AG08395 (cell line): ENCODE data around the gene PEX3.
"Not testable (repeated sequence)": the region's sequence is repeated elsewhere in the genome, so short reads cannot be mapped to it uniquely, and the experiment has no call there.

ENCODE experiments used
- DNase-seq: peaks from one replicate; pipeline ENCODE4 v3.0.0; 2012; ENCODE audit warnings: mixed read lengths, low spot score

PEX3 gene

DNA sequence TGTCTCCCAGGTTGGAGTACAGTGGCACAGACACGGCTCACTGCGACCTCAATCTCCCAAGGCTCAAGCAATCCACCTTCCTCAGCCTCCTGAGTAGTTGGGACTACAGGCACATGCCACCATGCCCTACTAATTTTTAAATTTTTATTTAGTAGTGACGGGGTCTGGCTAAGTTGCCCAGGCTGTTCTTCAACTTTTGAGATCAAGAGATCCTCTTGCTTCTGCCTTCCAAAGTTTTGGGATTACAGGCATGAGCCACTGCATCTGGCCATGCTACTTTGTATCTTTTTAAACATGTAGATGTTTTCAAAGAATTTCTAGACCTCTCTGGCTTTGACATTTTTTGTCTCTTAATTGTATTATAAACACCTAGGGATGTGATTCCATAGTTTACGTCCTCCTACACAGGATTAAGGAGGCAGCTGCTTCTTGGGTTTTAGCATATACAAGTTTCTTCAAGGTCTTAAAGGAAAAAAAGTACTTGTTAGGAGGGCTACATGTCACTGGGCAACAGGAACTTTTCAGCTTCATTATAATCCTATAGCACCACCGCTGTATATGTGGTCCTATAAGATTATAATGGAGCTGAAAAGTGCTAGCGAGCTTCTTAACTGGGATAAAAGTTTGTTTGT, 1.4 kb upstream of the PEX3 start:
- DNase-seq, result no peak

DNA sequence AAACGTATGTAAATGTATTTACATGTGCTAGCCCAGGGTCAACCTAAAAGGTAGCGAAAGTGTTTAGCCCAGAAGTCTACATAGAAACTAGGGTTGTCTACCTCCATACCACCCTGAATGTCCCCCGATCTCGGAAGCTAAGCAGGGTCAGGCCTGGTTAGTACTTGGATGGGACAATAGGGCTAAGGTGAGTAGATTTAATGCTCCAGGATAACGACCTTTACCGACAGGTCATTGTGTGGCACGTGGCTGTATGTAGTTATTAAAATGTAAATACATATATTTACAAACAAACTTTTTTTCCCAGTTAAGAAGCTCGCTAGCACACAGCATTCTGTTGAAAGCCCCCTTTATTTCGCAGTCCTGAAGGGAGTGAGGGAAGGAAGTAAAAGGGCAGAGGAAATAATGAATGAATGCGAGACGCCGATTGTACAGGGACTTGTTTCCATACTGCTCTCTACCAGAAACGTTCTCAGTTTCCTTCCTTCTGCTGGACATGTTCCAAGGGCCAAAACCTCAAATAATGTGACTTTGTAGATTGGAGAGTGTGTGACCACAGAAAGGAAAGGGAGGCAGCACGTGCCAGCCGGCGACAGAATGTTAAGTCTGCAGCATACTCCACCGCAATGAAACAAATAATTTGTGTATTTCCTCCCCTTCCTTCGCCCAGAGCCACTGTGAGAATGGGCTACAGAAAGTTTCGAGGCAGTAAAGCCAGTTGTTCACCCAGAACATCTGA, 722 bp upstream of the PEX3 start:
- peak; percentile 9 for DNase-seq

DNA sequence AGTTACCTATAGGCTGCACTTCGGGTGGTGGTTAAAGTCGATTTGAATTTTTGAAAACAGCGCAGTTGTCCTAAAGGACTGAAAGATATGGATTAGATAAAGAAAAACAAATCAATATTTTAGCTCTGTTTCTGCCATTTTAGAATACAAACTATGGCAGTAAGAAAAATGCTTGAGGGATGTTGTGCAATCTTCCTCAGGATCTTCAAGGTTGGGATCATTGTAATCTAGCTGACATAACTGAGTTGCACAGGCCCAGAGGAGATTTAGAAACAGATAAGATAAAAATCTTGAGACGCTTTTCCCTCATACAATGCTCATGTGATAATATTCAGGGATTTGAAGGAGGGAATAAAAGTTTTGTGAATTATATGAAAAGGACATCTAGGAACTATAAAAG, 926 bp downstream of the PEX3 start:
- DNase-seq, result peak; percentile 2

DNA sequence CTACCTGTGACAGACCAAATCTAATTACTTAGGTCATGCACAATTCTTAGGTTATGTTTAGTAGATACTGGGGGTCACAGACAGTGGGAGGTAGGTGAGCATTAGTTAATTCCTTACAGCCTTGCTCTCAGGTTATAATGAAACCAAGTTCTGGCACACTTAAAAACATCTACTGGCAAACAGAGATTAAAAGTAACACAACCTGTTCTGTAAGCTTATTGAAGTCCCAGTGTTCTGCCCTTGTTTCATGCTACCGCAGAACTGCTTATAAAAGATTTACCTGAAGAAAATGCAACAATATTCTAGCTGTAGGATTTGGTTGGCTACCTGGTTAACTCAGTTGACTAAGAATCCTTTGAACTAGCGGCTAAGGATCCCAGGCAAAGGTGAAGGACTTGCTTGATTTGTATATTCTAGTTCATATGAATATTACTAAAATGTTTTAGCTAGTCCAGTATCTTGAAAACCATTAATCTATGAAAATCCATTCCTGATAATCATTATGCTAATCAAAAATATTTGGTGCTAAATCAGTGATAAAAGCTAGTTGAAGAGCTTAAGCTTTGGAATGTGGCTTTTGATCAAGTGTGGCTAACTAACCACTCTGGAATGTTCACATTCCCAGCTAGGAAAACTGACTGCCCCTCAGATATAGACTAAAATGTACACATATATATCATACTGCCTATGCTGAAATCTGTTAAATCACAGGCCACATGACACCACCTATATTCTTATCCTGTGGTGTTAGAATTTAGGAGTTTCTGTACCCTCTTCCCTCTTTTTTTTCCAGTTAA, 7.2 kb downstream of the PEX3 start:
- peak; percentile 12 for DNase-seq

DNA sequence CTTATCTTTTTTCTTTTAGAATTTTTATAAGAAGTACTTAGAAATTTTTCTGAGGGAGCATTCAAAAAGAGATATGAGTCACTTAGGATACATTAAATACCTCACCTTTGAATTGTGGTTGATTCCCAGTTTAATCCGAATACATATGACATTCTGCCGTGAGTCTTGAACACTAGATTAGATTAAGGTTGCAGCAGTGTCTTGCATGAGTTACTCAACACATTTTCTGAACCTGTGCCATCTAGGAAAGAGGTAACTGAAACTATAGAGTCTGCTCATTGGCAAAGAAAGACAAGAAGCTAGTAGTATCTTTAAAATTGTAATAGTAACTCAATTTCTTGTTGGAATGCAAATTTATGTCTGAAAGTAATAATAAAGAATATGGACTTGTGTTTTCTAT, 14.9 kb downstream of the PEX3 start:
- no peak for DNase-seq

DNA sequence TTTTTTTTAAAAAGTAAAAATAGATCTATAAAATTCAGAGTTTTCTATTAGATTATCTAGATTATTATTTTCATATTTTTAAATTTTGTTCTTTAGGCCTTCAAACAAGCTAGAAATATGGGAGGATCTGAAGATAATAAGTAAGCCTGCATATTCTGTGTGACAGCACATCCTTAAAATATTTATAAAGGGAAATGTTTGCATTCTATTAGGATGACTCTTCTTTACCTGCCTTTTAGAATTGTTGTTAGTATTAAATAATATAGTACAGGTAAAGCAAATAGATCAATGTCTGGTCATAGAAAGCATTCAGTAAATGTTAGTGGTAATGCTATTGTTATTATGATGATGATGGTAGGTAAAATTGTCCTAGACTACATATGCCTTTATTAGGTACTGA, 17.4 kb downstream of the PEX3 start:
- no peak for DNase-seq

DNA sequence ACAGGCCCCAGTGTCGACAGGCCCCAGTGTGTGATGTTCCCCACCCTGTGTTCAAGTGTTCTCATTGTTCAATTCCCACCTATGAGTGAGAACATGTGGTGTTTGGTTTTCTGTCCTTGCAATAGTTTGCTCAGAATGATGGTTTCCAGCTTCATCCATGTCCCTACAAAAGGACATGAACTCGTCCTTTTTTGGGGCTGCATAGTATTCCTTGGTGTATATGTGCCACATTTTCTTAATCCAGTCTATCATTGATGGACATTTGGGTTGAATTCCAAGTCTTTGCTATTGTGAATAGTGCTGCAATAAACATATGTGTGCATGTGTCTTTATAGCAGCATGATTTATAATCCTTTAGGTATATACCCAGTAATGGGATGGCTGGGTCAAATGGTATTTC, 18.2 kb downstream of the PEX3 start:
- DNase-seq, result not testable (repeated sequence)

DNA sequence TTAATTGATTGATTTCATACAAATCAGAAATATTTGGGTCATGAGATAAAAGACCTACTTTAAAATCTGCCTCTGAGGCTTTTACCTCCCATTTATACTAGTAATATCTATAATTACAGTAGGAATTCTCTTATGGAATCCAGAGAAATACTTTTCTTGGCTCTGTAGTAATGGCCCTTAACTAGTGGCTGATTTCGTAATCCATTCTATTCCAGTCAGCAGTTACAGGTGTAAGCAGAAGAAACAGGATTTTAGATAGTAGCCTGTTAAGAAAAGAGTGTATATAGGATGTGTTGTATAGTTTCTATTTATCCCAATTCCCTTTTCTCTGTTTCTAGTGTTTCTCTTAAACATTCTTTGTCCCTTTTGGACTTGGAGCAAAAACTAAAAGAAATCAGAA, 21.2 kb downstream of the PEX3 start:
- DNase-seq, result no peak

DNA sequence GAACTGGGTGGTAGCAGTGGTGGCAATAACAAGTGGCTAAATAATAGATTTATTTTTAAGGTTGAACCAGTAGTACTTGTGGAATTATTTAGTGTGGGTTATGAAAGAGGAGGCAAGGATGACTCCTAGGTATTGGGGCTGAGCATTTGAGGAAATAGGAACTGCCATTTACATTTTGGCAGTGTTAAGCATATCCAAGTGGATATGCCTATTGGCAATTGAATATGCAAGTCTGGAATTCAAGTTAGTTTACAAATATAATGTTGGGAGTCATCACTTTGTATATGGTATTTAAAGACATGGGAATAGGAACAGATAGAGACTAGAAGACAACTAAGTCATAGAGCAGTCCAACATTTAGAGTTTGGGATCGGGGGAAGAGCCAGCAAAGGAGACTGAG, 25.9 kb downstream of the PEX3 start:
- no peak for DNase-seq

DNA sequence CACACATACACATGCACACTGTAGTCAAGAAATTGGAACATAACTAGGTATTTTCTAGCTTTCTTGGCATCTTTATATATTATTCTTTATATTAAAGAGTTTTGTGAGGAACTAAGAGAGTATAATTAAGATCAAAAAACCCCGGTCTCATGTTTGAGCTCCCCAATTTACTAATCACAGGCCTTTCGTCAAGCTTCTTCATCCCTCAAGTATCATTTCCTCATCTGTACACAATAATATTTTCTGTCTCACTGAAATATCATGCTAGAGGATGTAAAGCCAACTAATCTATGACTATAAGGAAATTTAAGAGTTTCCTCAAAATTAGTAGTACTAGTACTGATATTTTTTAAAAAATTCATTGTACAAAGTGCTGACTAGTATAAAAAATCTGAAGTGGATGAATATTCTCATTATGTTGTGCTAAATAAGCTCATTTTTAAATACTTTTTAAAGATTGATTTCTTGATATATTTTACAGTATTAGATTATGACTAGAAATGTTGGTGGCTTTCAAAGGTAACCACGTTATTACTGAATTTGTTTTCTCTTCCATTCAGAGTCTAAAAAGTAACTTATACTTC, 28.0 kb downstream of the PEX3 start:
- no peak for DNase-seq

DNA sequence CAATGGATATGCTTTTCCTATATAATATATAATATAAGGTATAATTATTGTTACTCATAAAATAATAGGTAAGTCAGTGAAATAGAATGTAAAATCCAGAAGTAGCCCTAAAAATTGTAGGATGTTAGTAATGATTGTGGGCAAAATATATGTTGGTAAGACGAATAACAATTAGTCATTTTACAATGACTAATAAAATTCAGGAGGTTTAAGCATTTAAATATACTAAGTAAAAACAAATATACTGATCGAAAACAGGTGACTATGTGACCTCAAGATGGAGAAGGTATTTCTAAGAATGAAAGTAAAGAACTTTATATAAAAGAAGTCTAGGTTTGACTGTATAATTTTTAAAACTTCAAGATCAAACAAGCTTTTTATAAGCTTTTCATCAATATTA, 32.0 kb downstream of the PEX3 start:
- DNase-seq, result no peak

DNA sequence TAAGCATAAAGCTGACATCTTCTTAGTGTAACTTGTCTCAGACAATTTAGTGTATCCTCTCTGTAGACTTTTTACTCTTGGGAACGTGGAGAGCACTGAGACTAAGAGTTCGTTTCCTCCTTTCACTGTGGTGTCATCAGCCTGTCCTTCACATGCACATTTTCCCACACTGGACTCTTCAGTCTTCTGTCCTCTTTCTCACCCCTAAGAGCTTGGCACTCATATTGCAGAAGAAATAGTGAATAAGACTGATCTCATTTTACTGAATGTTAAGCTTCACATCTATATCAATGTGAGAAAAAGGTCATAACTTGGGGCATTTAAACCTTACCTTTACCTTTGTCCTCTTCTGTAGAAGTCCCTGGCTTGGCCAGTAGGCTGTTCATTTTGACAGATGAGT, 35.4 kb downstream of the PEX3 start:
- no peak for DNase-seq

DNA sequence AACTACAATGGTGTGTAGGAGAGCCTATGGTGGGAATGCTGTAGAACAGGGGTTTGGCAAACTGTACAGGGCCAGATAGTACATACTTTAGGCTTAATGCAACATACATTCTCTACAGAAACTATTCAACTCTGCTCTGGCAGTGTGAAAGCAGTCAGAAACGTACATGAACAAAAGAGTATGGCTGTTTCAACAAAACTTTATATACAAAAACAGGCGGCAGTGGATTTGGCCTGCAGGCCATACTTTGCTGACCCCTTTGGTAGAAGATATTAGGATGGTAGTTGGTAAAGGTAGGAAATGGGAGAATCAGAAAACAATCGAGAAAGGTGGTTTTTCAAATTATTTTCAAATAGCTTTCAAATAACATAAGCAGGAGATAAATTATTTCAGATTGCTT, 36.1 kb downstream of the PEX3 start:
- DNase-seq, result no peak

DNA sequence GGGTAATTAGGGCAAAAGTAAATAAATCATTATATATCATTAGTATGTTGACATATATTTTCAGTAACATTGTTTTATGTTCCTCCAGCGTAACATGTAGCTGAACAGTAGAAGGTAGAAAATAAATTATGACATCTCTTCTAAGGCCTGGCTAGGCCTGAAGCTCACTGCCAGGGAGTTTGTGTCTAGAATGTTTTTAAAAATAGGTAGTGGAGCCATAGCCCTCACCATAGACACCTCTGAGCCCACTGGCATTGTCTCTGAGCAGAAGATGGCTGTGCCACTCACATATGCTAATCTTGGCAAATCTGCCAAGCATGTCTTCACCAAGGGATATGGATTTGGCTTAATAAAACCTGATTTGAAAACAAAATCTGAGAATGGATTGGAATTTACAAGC, 39.6 kb downstream of the PEX3 start:
- no peak for DNase-seq

DNA sequence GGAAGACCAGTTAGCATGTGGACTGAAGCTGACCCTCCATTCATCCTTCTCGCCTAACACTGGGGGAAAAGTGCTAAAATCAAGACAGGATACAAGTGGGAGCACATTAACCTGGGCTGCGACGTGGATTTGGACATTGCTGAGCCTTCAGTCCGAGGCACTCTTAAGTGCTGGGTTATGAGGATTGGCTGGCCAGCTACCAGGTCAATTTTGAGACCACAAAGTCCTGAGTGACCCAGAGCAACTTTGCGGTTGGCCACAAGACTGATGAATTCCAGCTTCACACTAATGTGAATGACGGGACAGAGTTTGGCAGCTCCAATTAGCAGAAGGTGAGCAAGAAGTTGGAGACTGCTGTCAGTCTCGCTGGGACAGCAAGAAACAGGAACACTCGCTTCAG, 40.2 kb downstream of the PEX3 start:
- DNase-seq, result no peak

DNA sequence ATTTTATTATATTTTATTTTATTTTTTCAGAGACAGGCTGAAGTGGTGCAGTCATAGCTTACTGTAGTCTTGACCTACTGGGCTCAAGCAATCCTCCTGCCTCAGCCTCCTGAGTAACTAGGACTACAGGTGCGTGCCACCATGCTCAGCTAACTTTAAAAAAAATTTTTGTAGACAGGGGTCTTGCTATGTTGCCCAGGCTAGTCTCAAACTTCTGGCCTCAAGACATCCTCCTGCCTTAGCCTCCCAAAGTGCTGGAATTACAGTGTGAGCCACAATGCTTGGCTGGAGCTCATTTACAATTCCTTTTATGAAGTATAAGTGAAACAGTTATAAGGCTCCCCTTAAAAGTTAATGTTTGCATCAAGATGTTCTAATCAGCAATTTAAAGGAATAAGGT, 46.4 kb downstream of the PEX3 start:
- no peak for DNase-seq

DNA sequence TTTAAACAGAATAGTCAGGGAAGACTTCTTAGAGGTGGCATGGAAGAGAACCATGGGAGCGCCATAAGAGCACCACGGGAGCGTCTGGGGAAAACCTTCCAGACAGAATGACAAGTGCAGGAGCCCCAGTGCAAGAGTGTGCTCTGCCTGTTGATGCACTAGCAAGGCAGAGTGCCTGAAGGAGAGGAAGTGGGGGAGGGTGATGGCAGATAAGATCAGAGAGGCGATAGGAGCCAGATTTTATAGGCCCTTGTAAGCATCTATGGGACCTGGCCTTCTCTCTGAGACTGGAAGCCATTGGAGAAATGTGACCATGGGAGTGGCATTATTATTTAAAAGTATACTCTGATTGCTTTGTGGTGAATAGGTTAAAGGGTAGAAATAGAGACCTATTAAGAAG, 47.8 kb downstream of the PEX3 start:
- DNase-seq, result no peak

DNA sequence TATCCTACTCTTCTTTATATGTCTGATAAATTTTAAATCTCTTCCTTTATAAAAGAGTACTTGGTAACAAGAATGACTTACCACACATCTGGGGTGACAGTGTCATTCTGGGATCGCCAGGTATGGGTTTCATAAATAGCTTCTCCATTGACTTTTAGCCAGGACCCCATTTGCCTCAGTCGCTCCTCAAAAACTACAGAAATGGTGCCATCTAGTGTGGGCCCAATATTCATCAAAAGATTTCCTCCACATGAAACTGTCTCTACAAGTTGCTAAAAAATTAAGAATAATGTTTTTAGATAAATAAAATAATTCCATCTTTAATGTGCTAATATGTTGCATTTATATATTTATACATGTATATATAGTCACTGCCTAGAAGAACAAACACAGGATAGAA, 51.2 kb downstream of the PEX3 start:
- no peak for DNase-seq

DNA sequence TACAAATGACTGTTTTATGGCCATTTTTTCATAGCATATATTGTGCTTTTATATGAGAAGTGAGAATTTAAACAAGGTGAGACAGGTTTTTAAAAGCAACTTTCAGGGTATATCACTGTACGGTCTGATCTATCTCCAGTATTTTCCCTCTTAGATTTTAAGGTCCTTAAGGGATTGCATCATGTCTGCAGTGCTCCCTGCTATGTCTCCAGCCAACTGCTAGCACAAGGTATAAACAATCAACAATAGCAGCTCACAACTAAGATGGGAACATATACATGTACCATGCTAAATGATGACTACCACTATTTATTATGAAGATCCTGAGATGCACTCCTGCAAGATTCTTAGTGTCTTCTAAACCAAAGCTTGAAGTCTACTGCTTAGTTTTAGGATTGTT, 53.8 kb downstream of the PEX3 start:
- DNase-seq, result no peak

DNA sequence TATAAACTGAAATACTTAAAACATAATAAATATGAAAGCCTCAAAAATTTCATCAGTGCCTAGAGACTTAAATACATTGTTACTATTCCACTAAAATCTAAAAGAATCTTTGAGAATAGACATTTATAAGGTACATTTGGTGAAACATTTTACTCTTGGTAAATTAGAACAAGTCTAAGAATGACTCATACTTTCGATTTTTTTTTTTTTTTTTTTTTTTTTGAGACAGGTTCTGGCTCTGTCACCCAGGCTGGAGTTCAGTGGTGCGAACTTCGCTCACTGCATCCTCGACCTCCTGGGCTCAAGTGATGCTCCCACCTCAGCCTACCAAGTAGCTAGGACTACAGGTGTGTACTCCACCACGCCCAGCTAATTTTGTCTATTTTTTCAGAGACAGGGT, 54.5 kb downstream of the PEX3 start:
- DNase-seq, result no peak

DNA sequence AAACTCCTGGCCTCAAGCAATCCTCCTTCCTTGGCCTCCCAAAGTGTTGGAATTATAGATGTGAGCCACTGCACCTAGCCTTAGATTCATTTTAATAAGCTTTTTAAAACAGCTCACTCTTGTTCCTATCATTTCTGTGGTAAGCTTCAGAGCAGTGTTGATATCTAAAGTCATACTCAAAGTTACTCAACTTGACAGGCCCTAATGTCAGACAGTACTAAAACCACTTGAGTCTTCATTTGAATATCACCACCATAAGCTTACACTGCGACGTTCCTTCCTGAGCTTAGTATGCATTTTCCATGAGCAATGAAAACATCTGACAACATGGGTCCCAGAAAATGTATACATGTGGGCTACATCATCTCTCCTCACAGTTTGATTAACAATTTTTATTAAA, 54.9 kb downstream of the PEX3 start:
- DNase-seq, result no peak

DNA sequence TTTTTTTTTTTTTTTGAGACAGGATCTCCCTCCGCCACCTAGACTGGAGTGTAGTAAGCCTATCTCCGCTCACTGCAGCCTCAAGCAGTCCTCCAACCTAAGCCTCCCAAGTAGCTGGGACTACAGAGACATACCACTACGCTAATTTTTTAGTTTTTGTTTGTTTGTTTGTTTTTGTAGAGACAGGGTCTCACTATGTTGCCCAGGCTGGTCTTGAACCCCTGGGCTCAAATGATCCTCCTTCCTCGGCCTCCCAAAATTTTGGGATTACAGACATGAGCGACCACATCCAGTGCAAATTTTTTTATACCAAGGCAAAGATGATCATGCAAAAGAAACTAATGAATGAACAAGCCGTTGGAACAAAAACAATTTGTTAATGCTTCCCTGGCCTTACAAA, 55.6 kb downstream of the PEX3 start:
- no peak for DNase-seq

DNA sequence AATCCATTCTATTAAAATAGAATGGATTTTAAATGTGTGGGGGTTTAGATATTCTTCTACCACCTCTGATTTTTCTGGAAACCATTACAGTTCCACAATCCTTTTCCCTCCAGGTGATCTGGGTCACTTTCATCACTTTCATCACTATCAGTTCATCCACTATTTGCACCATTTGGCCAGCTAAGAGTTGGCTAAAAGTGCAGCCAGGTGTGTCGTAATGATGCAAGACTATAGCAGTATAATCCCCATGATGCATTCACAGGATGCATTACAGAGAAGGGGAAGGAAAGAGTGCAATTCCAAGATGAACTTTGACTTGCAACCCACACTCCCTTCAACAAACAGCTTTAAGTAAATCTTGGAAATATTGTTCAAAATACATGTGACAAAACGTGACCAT, 56.0 kb downstream of the PEX3 start:
- no peak for DNase-seq
